Panc1 (cell line): ENCODE results near the gene CAPZA2.

Experiments used
- CTCF ChIP-seq: fragments of 450-650 bp; IDR thresholded peaks from 2 replicates; pipeline ENCODE4 v1.5.1; 2017; ENCODE audit warnings: mild to moderate bottlenecking
- POLR2AphosphoS5 ChIP-seq: IDR thresholded peaks from 2 replicates; pipeline ENCODE4 v1.6.1; 2012; ENCODE audit warnings: mild to moderate bottlenecking, low read depth, low read length, moderate library complexity
- REST ChIP-seq, 2 experiments: IDR thresholded peaks; 2 replicates each; pipeline ENCODE4 v1.6.1; 2011 to 2012; ENCODE audit warnings: low read depth in 2 of 2, control low read depth in 1 of 2, low read length in 1 of 2, mild to moderate bottlenecking in 1 of 2, moderate library complexity in 1 of 2; ENCODE audit not compliant: insufficient read depth in 1 of 2
- TCF7L2 ChIP-seq: IDR thresholded peaks from 2 replicates; pipeline ENCODE4 v1.6.1; 2011; ENCODE audit warnings: mild to moderate bottlenecking, low read depth, low read length, inconsistent platforms

GRCh38 chr7:116859323-116859722 is 3.1 kb upstream of the CAPZA2 start:
- TF ChIP-seq CTCF (no peak), TCF7L2 (no peak), POLR2AphosphoS5 (no peak), REST (IDR thresholded peaks at IDR 0.05; ENCODE audit: insufficient read depth in 1 of 2, low read depth in 2 of 2, low read length in 1 of 2) (no peak)
